ENCODE results near the gene GLRX. TPM values are rescaled to one million over a fixed set of nuclear protein-coding genes. Genes with fewer than 3 reads are reported as not detected.

The GLRX gene
- total RNA-seq, 1 donor, result 31.6 TPM

GRCh38 chr5:95800553-95800952 lies 22.0 kb downstream of the GLRX start:
- TF ChIP-seq CTCF (IDR thresholded peaks at IDR 0.05; ENCODE audit: insufficient read depth, low read length), result no peak
- H3K4me3 ChIP-seq (ENCODE audit: low read depth, low read length), result no peak overlapping the region
- no peak for DNase-seq (ENCODE audit: low read depth)

GRCh38 chr5:95799191-95799835 lies 23.2 kb downstream of the GLRX start:
- no peak overlapping the region for H3K4me3 ChIP-seq (ENCODE audit: low read depth, low read length)
- TF ChIP-seq CTCF (IDR thresholded peaks at IDR 0.05; ENCODE audit: insufficient read depth, low read length), result no peak
- DNase-seq (ENCODE audit: low read depth), result no peak

- no peak for DNase-seq (ENCODE audit: low read depth)
- H3K4me3 ChIP-seq (ENCODE audit: low read depth, low read length), result no peak overlapping the region
- TF ChIP-seq CTCF (IDR thresholded peaks at IDR 0.05; ENCODE audit: insufficient read depth, low read length), result no peak
These were observed 24.0 kb downstream of the GLRX start for GRCh38 chr5:95798545-95798944.

- TF ChIP-seq CTCF (IDR thresholded peaks at IDR 0.05; ENCODE audit: insufficient read depth, low read length), result no peak
- DNase-seq (ENCODE audit: low read depth), result no peak
These were observed 24.5 kb downstream of the GLRX start for GRCh38 chr5:95798048-95798447.

GRCh38 chr5:95797301-95797700 lies 25.2 kb downstream of the GLRX start:
- DNase-seq (ENCODE audit: low read depth), result no peak

More at GRCh38 chr5:95798048-95798447, 24.5 kb downstream of the GLRX start:
- H3K4me3 ChIP-seq (ENCODE audit: low read depth, low read length), result no peak overlapping the region

GRCh38 chr5:95794070-95794516 lies 28.4 kb downstream of the GLRX start:
- DNase-seq (ENCODE audit: low read depth), result peak; percentile 66
- TF ChIP-seq CTCF (IDR thresholded peaks at IDR 0.05; ENCODE audit: insufficient read depth, low read length), result no peak
- H3K4me3 ChIP-seq (ENCODE audit: low read depth, low read length), result no peak overlapping the region

More at GRCh38 chr5:95797301-95797700, 25.2 kb downstream of the GLRX start:
- TF ChIP-seq CTCF (IDR thresholded peaks at IDR 0.05; ENCODE audit: insufficient read depth, low read length), result no peak
- H3K4me3 ChIP-seq (ENCODE audit: low read depth, low read length), result no peak overlapping the region

GRCh38 chr5:95791751-95792150 lies 30.8 kb downstream of the GLRX start:
- no peak for DNase-seq (ENCODE audit: low read depth)
- H3K4me3 ChIP-seq (ENCODE audit: low read depth, low read length), result no peak overlapping the region
- TF ChIP-seq CTCF (IDR thresholded peaks at IDR 0.05; ENCODE audit: insufficient read depth, low read length), result no peak

All from fibroblast of the aortic adventitia (primary cell).